PC-9 (cell line): ENCODE results near the gene PLEKHM2. TPM values are rescaled to one million over a fixed set of nuclear protein-coding genes. Genes with fewer than 3 reads are reported as not detected.

Experiments
- BruUV-seq: library from RNA; stranded (reverse); fragments of 400-500 nt; replicated peaks from 2 replicates; lab custom pipeline; 2021; lab: Mats Ljungman, UMichigan
- CTCF ChIA-PET: fragments of 300-600 bp; sonication (Branson Sonifier 250); formaldehyde crosslinking; loops from one replicate; lab custom pipeline; 2022; ENCODE audit warnings: antibody characterized with exemption; lab: Charles Lee
- POLR2A ChIA-PET: fragments of 300-600 bp; sonication (Branson Sonifier 250); formaldehyde crosslinking; loops from one replicate; lab custom pipeline; 2022; ENCODE audit warnings: antibody characterized with exemption; ENCODE audit not compliant: unreplicated experiment; lab: Charles Lee
- DNase-seq, 2 experiments: peaks; one replicate each; pipeline versions ENCODE4 v3.0.0 to v3.0.0-alpha.2; 2015 to 2022; ENCODE audit warnings: mixed read lengths in 1 of 2
- H2AFZ ChIP-seq: fragments of 200-600 bp; sonication (generic); 2 replicates; pipeline ENCODE4 v1.8.1; 2017; ENCODE audit warnings: antibody characterized with exemption
- H3F3A ChIP-seq: fragments of 200-600 bp; sonication (generic); 2 replicates; pipeline ENCODE4 v1.8.1; 2017; ENCODE audit warnings: antibody characterized with exemption, mild to moderate bottlenecking, low read depth; ENCODE audit not compliant: insufficient read depth
- H3K27ac ChIP-seq: fragments of 200-600 bp; sonication (generic); 2 replicates; pipeline ENCODE4 v1.6.1; 2016; ENCODE audit warnings: mixed run types
- H3K27me3 ChIP-seq: fragments of 200-600 bp; sonication (generic); 2 replicates; pipeline ENCODE4 v1.6.1; 2016; ENCODE audit warnings: low read depth, mixed run types; ENCODE audit not compliant: insufficient read depth
- H3K36me3 ChIP-seq: fragments of 200-600 bp; sonication (generic); 2 replicates; pipeline ENCODE4 v1.6.1; 2016; ENCODE audit warnings: low read depth, mixed run types
- H3K4me1 ChIP-seq: fragments of 200-600 bp; sonication (generic); replicated peaks from 2 replicates; pipeline ENCODE4 v1.6.1; 2016; ENCODE audit warnings: mixed run types; ENCODE audit not compliant: insufficient read depth
- H3K4me2 ChIP-seq: fragments of 200-600 bp; sonication (generic); 2 replicates; pipeline ENCODE4 v1.6.1; 2017; ENCODE audit warnings: mixed run types
- H3K4me3 ChIP-seq: fragments of 200-600 bp; sonication (generic); 2 replicates; pipeline ENCODE4 v1.6.1; 2016; ENCODE audit warnings: mixed run types
- H3K79me2 ChIP-seq: fragments of 200-600 bp; sonication (generic); 2 replicates; pipeline ENCODE4 v1.6.1; 2017; ENCODE audit warnings: low read depth, mixed run types
- H3K9me2 ChIP-seq: fragments of 200-600 bp; sonication (generic); 2 replicates; pipeline ENCODE4 v1.8.1; 2017; ENCODE audit warnings: mild to moderate bottlenecking; ENCODE audit not compliant: insufficient read depth
- H3K9me3 ChIP-seq: fragments of 200-600 bp; sonication (generic); 2 replicates; pipeline ENCODE4 v1.8.1; 2016; ENCODE audit warnings: low read depth; ENCODE audit not compliant: insufficient read depth
- H4K20me1 ChIP-seq: fragments of 200-600 bp; sonication (generic); 2 replicates; pipeline ENCODE4 v1.8.1; 2017; ENCODE audit not compliant: insufficient read depth
- EZH2 ChIP-seq: fragments of 200-600 bp; sonication (generic); IDR thresholded peaks from 2 replicates; pipeline ENCODE4 v1.8.0; 2017; ENCODE audit warnings: antibody characterized with exemption, low read depth
- intact Hi-C: fragments of 100-400 bp; cut with micrococcal nuclease; formaldehyde crosslinking; loops from one replicate; pipeline ENCODE4 v1.10.0; 2022; ENCODE audit not compliant: unreplicated experiment
- total RNA-seq: library from RNA; stranded (reverse); gene quantifications from 2 replicates; pipeline ENCODE4 v1.2.3, GENCODE V29; 2021
- TF ChIP-seq, protein P1 (sequence below): fragments of 200-600 bp; sonication (generic); conservative IDR thresholded peaks from 2 replicates; pipeline ENCODE4 v1.6.1; 2017; ENCODE audit warnings: mixed run types, antibody characterized with exemption, mild to moderate bottlenecking, moderate library complexity

PLEKHM2 gene
- total RNA-seq, 1 experiment from 2014 or later, result 45.9 TPM

DNA sequence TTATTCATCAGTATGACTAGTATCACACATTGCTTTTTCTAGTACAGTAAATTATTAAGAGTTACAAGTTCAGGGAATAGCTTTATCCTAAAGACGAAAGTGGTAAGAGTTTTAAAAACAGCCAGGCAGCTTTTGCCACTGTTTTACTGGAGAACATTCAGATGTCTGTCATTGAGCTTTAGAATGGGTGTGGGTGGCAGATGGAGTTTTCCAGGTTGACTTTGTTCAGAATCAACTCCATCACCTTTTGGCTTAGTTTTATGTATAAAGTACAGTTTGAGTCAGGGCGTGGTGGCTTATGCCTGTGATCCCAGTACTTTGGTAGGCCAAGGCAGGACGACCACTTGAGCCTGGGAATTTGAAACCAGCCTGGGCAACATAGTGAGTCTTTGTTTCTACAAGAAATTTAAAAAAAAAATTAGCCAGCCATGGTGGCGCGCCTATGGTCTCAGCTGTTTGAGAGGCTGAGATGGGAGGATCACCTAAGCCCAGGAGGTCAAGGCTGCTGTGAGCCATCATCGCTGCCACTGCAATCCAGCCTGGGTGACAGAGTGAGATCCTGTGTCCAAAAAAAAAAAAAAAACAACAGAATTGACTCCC lies 29.9 kb upstream of the PLEKHM2 start:
- no TSS peak for BruUV-seq
- Histone ChIP-seq H3K9me2 (no peaks in the 10 kb centered on the region), H3F3A (0 out of 2 replicates have a peak, but pooled peaks cover 7% of the 10 kb centered on the region), H3K4me1 (peaks cover 11% of the 10 kb centered on the region), H3K4me3 (no peak overlapping the region), H3K79me2 (no peaks in the 10 kb centered on the region), H4K20me1 (no peaks in the 10 kb centered on the region), H2AFZ (no peak overlapping the region), H3K36me3 (peaks cover 33% of the 10 kb centered on the region), H3K4me2 (no peak overlapping the region), H3K27me3 (no peaks in the 10 kb centered on the region), H3K27ac (peak overlapping the region; percentile 51; the same call in 1 of the 2 replicates), H3K9me3 (no peaks in the 10 kb centered on the region)
- CTCF ChIA-PET, result no interaction called here
- TF ChIP-seq, protein P1, sequence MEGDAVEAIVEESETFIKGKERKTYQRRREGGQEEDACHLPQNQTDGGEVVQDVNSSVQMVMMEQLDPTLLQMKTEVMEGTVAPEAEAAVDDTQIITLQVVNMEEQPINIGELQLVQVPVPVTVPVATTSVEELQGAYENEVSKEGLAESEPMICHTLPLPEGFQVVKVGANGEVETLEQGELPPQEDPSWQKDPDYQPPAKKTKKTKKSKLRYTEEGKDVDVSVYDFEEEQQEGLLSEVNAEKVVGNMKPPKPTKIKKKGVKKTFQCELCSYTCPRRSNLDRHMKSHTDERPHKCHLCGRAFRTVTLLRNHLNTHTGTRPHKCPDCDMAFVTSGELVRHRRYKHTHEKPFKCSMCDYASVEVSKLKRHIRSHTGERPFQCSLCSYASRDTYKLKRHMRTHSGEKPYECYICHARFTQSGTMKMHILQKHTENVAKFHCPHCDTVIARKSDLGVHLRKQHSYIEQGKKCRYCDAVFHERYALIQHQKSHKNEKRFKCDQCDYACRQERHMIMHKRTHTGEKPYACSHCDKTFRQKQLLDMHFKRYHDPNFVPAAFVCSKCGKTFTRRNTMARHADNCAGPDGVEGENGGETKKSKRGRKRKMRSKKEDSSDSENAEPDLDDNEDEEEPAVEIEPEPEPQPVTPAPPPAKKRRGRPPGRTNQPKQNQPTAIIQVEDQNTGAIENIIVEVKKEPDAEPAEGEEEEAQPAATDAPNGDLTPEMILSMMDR, result no peak
- no peak for TF ChIP-seq EZH2
- POLR2A ChIA-PET, result no interaction called here
- intact Hi-C loops, result no loop called here
- no peak for DNase-seq

DNA sequence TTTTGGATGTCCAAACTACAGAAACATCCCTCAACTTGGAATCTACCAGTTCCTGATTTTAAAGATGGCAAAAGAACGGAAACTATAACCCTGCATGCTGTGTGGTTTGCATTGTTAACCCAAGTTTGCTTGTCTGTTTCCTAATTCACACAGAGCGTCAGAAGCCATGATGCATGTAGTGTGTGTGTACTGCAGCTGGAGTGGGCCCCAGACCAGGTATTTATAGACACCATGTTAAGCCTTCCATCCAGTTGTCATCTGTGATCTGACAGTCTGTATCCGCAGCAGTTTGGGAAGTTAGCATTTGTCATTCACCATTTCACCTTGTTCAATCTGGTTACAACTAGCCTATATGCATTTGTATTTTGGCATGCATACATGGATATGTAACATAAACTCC lies 27.7 kb upstream of the PLEKHM2 start:
- DNase-seq, result no peak
- no TSS peak for BruUV-seq
- Histone ChIP-seq H3K27ac (no peak overlapping the region), H3K4me3 (no peak overlapping the region), H3K36me3 (peaks cover 34% of the 10 kb centered on the region), H3K4me2 (no peak overlapping the region), H4K20me1 (no peaks in the 10 kb centered on the region), H2AFZ (no peak overlapping the region), H3K9me2 (no peaks in the 10 kb centered on the region), H3F3A (0 out of 2 replicates have a peak, but pooled peaks cover 11% of the 10 kb centered on the region), H3K27me3 (no peaks in the 10 kb centered on the region), H3K79me2 (no peaks in the 10 kb centered on the region), H3K9me3 (no peaks in the 10 kb centered on the region), H3K4me1 (peaks cover 11% of the 10 kb centered on the region)
- no peak for TF ChIP-seq EZH2
- TF ChIP-seq, protein P1, result no peak
- intact Hi-C loops, result no loop called here
- POLR2A ChIA-PET, result no interaction called here
- CTCF ChIA-PET, result no interaction called here

DNA sequence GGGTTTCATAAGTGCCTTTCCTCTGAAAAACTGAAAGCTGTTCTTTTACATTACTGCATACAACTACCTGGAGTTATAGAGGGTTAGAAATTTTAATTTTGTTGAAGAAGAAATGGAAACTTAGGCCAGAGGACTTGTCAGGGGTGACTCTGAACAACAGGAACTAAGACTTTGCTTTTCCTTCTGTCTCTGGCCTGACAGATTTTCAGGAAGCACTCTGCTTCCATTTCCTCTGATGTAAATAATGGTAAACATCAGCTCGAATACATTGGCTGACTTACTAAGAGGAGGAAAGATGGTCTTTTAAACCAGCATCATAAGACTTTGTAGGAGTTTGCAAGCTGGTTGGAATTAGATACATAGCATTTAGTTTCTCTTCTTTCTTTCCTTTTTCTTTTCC lies 27.1 kb upstream of the PLEKHM2 start:
- BruUV-seq, result no TSS peak
- peaks cover 34% of the 10 kb centered on the region for H3K36me3 ChIP-seq
- intact Hi-C loops, result no loop called here
- no peak for DNase-seq
- H4K20me1 ChIP-seq, result no peaks in the 10 kb centered on the region; the same call in 1 of the 2 replicates
- H3K4me3 ChIP-seq, result no peak overlapping the region
- ChIA-PET POLR2A (no interaction called here), CTCF (no interaction called here)
- no peak overlapping the region for H3K27ac ChIP-seq
- no peaks in the 10 kb centered on the region for H3K9me2 ChIP-seq
- TF ChIP-seq EZH2, result no peak
- TF ChIP-seq, protein P1, result no peak
- peaks cover 11% of the 10 kb centered on the region for H3K4me1 ChIP-seq
- H3K9me3 ChIP-seq, result no peaks in the 10 kb centered on the region
- H3K4me2 ChIP-seq, result no peak overlapping the region
- no peak overlapping the region for H2AFZ ChIP-seq
- no peaks in the 10 kb centered on the region for H3K79me2 ChIP-seq
- H3F3A ChIP-seq, result 0 out of 2 replicates have a peak, but pooled peaks cover 11% of the 10 kb centered on the region
- H3K27me3 ChIP-seq, result no peaks in the 10 kb centered on the region
